Measurements from ENCODE around the gene CACHD1. TPM values are rescaled to one million over a fixed set of nuclear protein-coding genes. Genes with fewer than 3 reads are reported as not detected.

CACHD1 gene
- total RNA-seq, 1 experiment from 2014 or later, result 29.9 TPM

GRCh38 chr1:64624808-64625207, 154.9 kb downstream of the CACHD1 start:
- no peak overlapping the region for H3K27ac ChIP-seq (ENCODE audit: low read length)
- H3K4me1 ChIP-seq (ENCODE audit: control insufficient read depth, insufficient read depth, low read length), result no peaks in the 10 kb centered on the region
- intact Hi-C loops (cut with micrococcal nuclease; ENCODE audit: unreplicated experiment) (no loop called here), in situ Hi-C loops (cut with HindIII; ENCODE audit: low pct_unique_long_range_greater_than_20kb, low sequenced_read_pairs) (no loop called here)
- no peaks in the 10 kb centered on the region for H3K27me3 ChIP-seq (ENCODE audit: control insufficient read depth, insufficient read depth, low read length)
- DNase-seq (ENCODE audit: low read depth, low spot score), result no peak
- ChIA-PET POLR2A (no interaction called here), CTCF (no interaction called here)
- TF ChIP-seq SIN3A (IDR thresholded peaks at IDR 0.05; ENCODE audit: borderline replicate concordance, insufficient read depth, low read depth, low read length) (no peak), POLR2AphosphoS5 (IDR thresholded peaks at IDR 0.05; ENCODE audit: low read depth, low read length) (no peak), TCF7L2 (IDR thresholded peaks at IDR 0.05; ENCODE audit: low read depth, low read length) (no peak), CTCF (IDR thresholded peaks at IDR 0.05) (no peak), REST (IDR thresholded peaks at IDR 0.05; ENCODE audit: insufficient read depth in 1 of 2, low read depth in 2 of 2, low read length in 1 of 2) (no peak)
- no peak overlapping the region for H3K4me3 ChIP-seq (ENCODE audit: low read depth in 2 of 2, low read length in 2 of 2)
- ATAC-seq, result no peak
- no peaks in the 10 kb centered on the region for H3K36me3 ChIP-seq (ENCODE audit: control insufficient read depth, insufficient read depth, low read length)
- H3K9me3 ChIP-seq (ENCODE audit: control insufficient read depth, insufficient read depth, low read depth, low read length), result no peaks in the 10 kb centered on the region
- no TSS peak for BruUV-seq (replicated peaks)

GRCh38 chr1:64630611-64631010, 160.7 kb downstream of the CACHD1 start:
- intact Hi-C loops (cut with micrococcal nuclease; ENCODE audit: unreplicated experiment) (no loop called here), in situ Hi-C loops (cut with HindIII; ENCODE audit: low pct_unique_long_range_greater_than_20kb, low sequenced_read_pairs) (no loop called here)
- ChIA-PET POLR2A (no interaction called here), CTCF (no interaction called here)
- H3K9me3 ChIP-seq (ENCODE audit: control insufficient read depth, insufficient read depth, low read depth, low read length), result no peaks in the 10 kb centered on the region
- H3K4me1 ChIP-seq (ENCODE audit: control insufficient read depth, insufficient read depth, low read length), result no peaks in the 10 kb centered on the region
- no peaks in the 10 kb centered on the region for H3K36me3 ChIP-seq (ENCODE audit: control insufficient read depth, insufficient read depth, low read length)
- TF ChIP-seq CTCF (IDR thresholded peaks at IDR 0.05) (no peak), TCF7L2 (IDR thresholded peaks at IDR 0.05; ENCODE audit: low read depth, low read length) (no peak), POLR2AphosphoS5 (IDR thresholded peaks at IDR 0.05; ENCODE audit: low read depth, low read length) (no peak), SIN3A (IDR thresholded peaks at IDR 0.05; ENCODE audit: borderline replicate concordance, insufficient read depth, low read depth, low read length) (no peak), REST (IDR thresholded peaks at IDR 0.05; ENCODE audit: insufficient read depth in 1 of 2, low read depth in 2 of 2, low read length in 1 of 2) (no peak)
- no peak overlapping the region for H3K27ac ChIP-seq (ENCODE audit: low read length)
- no TSS peak for BruUV-seq (replicated peaks)
- ATAC-seq (no peak), DNase-seq (ENCODE audit: low read depth, low spot score) (no peak)
- H3K27me3 ChIP-seq (ENCODE audit: control insufficient read depth, insufficient read depth, low read length), result no peaks in the 10 kb centered on the region
- H3K4me3 ChIP-seq (ENCODE audit: low read depth in 2 of 2, low read length in 2 of 2), result no peak overlapping the region
